Suprapubic skin (tissue), 3 donors: Measurements from ENCODE around the gene CELF5.

Experiments
- CTCF ChIP-seq, 2 donors: fragments of 200-600 bp in 1 of 2; fragments of 450-650 bp in 1 of 2; sonication (generic) in 1 of 2; IDR thresholded peaks; one replicate each; pipeline ENCODE4 v1.5.1; 2016 to 2019; ENCODE audit warnings: antibody characterized with exemption in 2 of 2, mild to moderate bottlenecking in 1 of 2, moderate library complexity in 1 of 2
- POLR2A ChIP-seq, 2 donors: fragments of 450-650 bp; IDR thresholded peaks; one replicate each; pipeline ENCODE4 v1.6.1; 2017; ENCODE audit warnings: antibody characterized with exemption in 2 of 2, mild to moderate bottlenecking in 2 of 2, moderate library complexity in 2 of 2

DNA sequence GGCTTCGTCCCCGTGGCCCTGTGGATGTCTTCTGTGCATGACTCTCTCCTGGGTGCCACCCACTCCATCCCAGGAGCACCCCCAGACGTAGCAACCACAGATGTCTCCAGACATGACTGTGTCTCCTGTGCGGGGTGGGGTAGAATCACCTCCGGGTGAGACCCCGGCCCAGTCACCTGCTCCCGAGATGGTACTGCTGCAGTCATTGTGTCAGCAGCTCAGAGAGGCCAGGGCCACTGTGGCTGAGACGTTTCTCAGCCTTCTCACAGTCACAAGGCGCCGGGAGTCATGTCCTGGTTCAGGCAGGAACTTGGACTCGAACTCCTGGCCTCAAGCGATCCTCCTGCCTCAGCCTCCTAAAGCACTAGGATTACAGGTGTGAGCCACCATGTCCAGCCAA, 22.1 kb upstream of the CELF5 start:
- no peak for TF ChIP-seq CTCF (IDR thresholded peaks at IDR 0.05)
- TF ChIP-seq POLR2A (IDR thresholded peaks at IDR 0.05) = no peak
